ENCODE data around the gene DLGAP4.
"Not testable (repeated sequence)": the region's sequence is repeated elsewhere in the genome, so short reads cannot be mapped to it uniquely, and the experiment has no call there.

Gene DLGAP4

GRCh38 chr20:36367907-36368799 is 62.0 kb downstream of the DLGAP4 start:
- Histone ChIP-seq H3K4me3 (no peak overlapping the region), H3K27ac (no peak overlapping the region)

- Histone ChIP-seq H3K4me3 (no peak overlapping the region), H3K27ac (no peak overlapping the region)
These were observed 62.7 kb downstream of the DLGAP4 start for GRCh38 chr20:36368869-36369268.

- Histone ChIP-seq H3K27ac (no peak overlapping the region), H3K4me3 (no peak overlapping the region)
These were observed 63.6 kb downstream of the DLGAP4 start for GRCh38 chr20:36369739-36370138.

- H3K27ac ChIP-seq, result no peak overlapping the region
- no peak overlapping the region for H3K4me3 ChIP-seq
These were observed 65.1 kb downstream of the DLGAP4 start for GRCh38 chr20:36370991-36371790.

GRCh38 chr20:36372666-36373065 is 66.5 kb downstream of the DLGAP4 start:
- no peak overlapping the region for H3K27ac ChIP-seq
- no peak overlapping the region for H3K4me3 ChIP-seq

- Histone ChIP-seq H3K4me3 (no peak overlapping the region), H3K27ac (no peak overlapping the region)
These were observed 67.0 kb downstream of the DLGAP4 start for GRCh38 chr20:36373089-36373488.

- no peak overlapping the region for H3K27ac ChIP-seq
- no peak overlapping the region for H3K4me3 ChIP-seq
These were observed 68.9 kb downstream of the DLGAP4 start for GRCh38 chr20:36374995-36375394.

- Histone ChIP-seq H3K27ac (no peak overlapping the region), H3K4me3 (no peak overlapping the region)
These were observed 71.5 kb downstream of the DLGAP4 start for GRCh38 chr20:36377348-36378326.

- no peak overlapping the region for H3K27ac ChIP-seq
These were observed 72.5 kb downstream of the DLGAP4 start for GRCh38 chr20:36378686-36379085.

GRCh38 chr20:36379914-36380313 is 73.8 kb downstream of the DLGAP4 start:
- not testable (repeated sequence) for H3K27ac ChIP-seq, H3K4me3 ChIP-seq

More at GRCh38 chr20:36378686-36379085, 72.5 kb downstream of the DLGAP4 start:
- no peak overlapping the region for H3K4me3 ChIP-seq

GRCh38 chr20:36384022-36384619 is 78.0 kb downstream of the DLGAP4 start:
- no peak overlapping the region for H3K27ac ChIP-seq
- H3K4me3 ChIP-seq, result no peak overlapping the region

GRCh38 chr20:36385503-36385902 is 79.4 kb downstream of the DLGAP4 start:
- Histone ChIP-seq H3K27ac (no peak overlapping the region), H3K4me3 (no peak overlapping the region)

GRCh38 chr20:36386236-36386635 is 80.1 kb downstream of the DLGAP4 start:
- no peak overlapping the region for H3K27ac ChIP-seq
- no peak overlapping the region for H3K4me3 ChIP-seq

- H3K4me3 ChIP-seq, result no peak overlapping the region
- H3K27ac ChIP-seq, result no peak overlapping the region
These were observed 84.1 kb downstream of the DLGAP4 start for GRCh38 chr20:36390269-36390668.

GRCh38 chr20:36390719-36391415 is 84.7 kb downstream of the DLGAP4 start:
- Histone ChIP-seq H3K27ac (no peak overlapping the region), H3K4me3 (no peak overlapping the region)

- Histone ChIP-seq H3K27ac (no peak overlapping the region), H3K4me3 (no peak overlapping the region)
These were observed 85.3 kb downstream of the DLGAP4 start for GRCh38 chr20:36391456-36391855.

- H3K27ac ChIP-seq, result no peak overlapping the region
These were observed 85.8 kb downstream of the DLGAP4 start for GRCh38 chr20:36391955-36392354.

GRCh38 chr20:36392989-36393388 is 86.8 kb downstream of the DLGAP4 start:
- no peak overlapping the region for H3K27ac ChIP-seq
- no peak overlapping the region for H3K4me3 ChIP-seq

More at GRCh38 chr20:36391955-36392354, 85.8 kb downstream of the DLGAP4 start:
- no peak overlapping the region for H3K4me3 ChIP-seq
